ENCODE measurements around the gene SUSD4. TPM values are rescaled to one million over a fixed set of nuclear protein-coding genes. Genes with fewer than 3 reads are reported as not detected.

The SUSD4 gene
- total and polyA plus RNA-seq, 2 donors (not counting 3 experiments of a cell fraction or from before 2014, with no cell fraction given) = not detected

- Histone ChIP-seq H3K27ac (ENCODE audit: insufficient read depth, low read depth, low read length) (no peak overlapping the region), H3K9me1 (replicated peaks; ENCODE audit: control insufficient read depth, extremely low read depth, insufficient read depth, low read length) (no peaks in the 10 kb centered on the region), H3K9ac (replicated peaks; ENCODE audit: extremely low read depth, insufficient read depth, low read length) (no peak overlapping the region), H3K79me2 (ENCODE audit: control insufficient read depth, insufficient read depth, low read length) (no peaks in the 10 kb centered on the region), H2AFZ (ENCODE audit: low read depth, low read length) (no peak overlapping the region), H4K20me1 (replicated peaks; ENCODE audit: control insufficient read depth, extremely low read depth, insufficient read depth, low read length) (no peaks in the 10 kb centered on the region), H3K4me3 (replicated peaks in 1 of 3; ENCODE audit: insufficient read depth in 1 of 3, low read depth in 1 of 3, low read length in 3 of 3) (no peak overlapping the region), H3K9me3 (replicated peaks; ENCODE audit: control insufficient read depth, insufficient read depth, low read length) (no peaks in the 10 kb centered on the region), H3K4me1 (ENCODE audit: control insufficient read depth, extremely low read depth, insufficient read depth, low read length) (no peaks in the 10 kb centered on the region), H3K27me3 (ENCODE audit: control insufficient read depth in 2 of 2, insufficient read depth in 2 of 2, low read length in 2 of 2) (peaks cover 0 to 6% of the 10 kb centered on the region in 2 experiments), H3K36me3 (ENCODE audit: control insufficient read depth in 2 of 2, extremely low read depth in 1 of 2, insufficient read depth in 2 of 2, low read length in 2 of 2) (no peaks in the 10 kb centered on the region), H3K4me2 (ENCODE audit: insufficient read depth, low read length) (no peak overlapping the region)
- dilution Hi-C loops (cut with MboI; ENCODE audit: extremely low pct_ligation_motif_present, low sequenced_read_pairs) (no loop called here), intact Hi-C loops (cut with micrococcal nuclease) (no loop called here)
- ChIA-PET CTCF (interaction anchor here (0.8 kb wide), 1 partner anchor 88 kb away, joined by 3 read pairs; no protein-coding TSS in a partner anchor), POLR2A (no interaction called here)
- TF ChIP-seq CTCF (IDR thresholded peaks at IDR 0.05; ENCODE audit: extremely low read depth in 1 of 2, insufficient read depth in 1 of 2, low read depth in 1 of 2, low read length in 2 of 2) = no peak
- TF ChIP-seq POLR2AphosphoS5 (IDR thresholded peaks at IDR 0.05; ENCODE audit: insufficient read depth, low read depth, low read length) = no peak
- TF ChIP-seq MYC (IDR thresholded peaks at IDR 0.05; ENCODE audit: low read depth, low read length) = no peak
- TF ChIP-seq JUN (IDR thresholded peaks at IDR 0.05; ENCODE audit: borderline replicate concordance, insufficient read depth, insufficient read length, low read depth) = no peak
- no peak for TF ChIP-seq EZH2 (IDR thresholded peaks at IDR 0.05; ENCODE audit: borderline replicate concordance, low read depth, low read length, severe bottlenecking)
- TF ChIP-seq POLR2A (IDR thresholded peaks at IDR 0.05; ENCODE audit: low read depth, low read length) = no peak
- TF ChIP-seq MAX (IDR thresholded peaks at IDR 0.05; ENCODE audit: insufficient read depth, insufficient read length) = no peak
- no peak for TF ChIP-seq GATA2 (IDR thresholded peaks at IDR 0.05; ENCODE audit: insufficient read depth, insufficient read length, low read depth, low read length)
- no peak for TF ChIP-seq FOS (IDR thresholded peaks at IDR 0.05; ENCODE audit: borderline replicate concordance, insufficient read depth, low read length)
- no TSS peak for BruUV-seq (replicated peaks)
- DNase-seq (ENCODE audit: low read depth, low spot score) = no peak
- FAIRE-seq = no peak
Observed at GRCh38 chr1:223212441-223212840, 151.5 kb downstream of the SUSD4 start.
